ENCODE results near the gene KCNG2.

- no peak for TF ChIP-seq CTCF (IDR thresholded peaks at IDR 0.05)
- no peak for TF ChIP-seq POLR2AphosphoS5 (IDR thresholded peaks at IDR 0.05)
Observed at GRCh38 chr18:79814373-79814772, 16.6 kb downstream of the KCNG2 start.

Measured in gastroesophageal sphincter (tissue), 3 donors.